WTC11 (cell line): ENCODE measurements around the gene PPM1E. TPM values are rescaled to one million over a fixed set of nuclear protein-coding genes. Genes with fewer than 3 reads are reported as not detected.
"Not testable (repeated sequence)": the region's sequence is repeated elsewhere in the genome, so short reads cannot be mapped to it uniquely, and the experiment has no call there.

Experiments used
- ATAC-seq: fragments of 200-7000 bp; cut with Tn5 transposase; 2 replicates; pipeline ENCODE4 v1.10.0; 2021; ENCODE audit warnings: mild to moderate bottlenecking, moderate library complexity
- CTCF ChIA-PET: fragments of 300-600 bp; sonication (Branson Sonifier 250); formaldehyde crosslinking; loops from one replicate; lab custom pipeline; 2021; ENCODE audit warnings: antibody characterized with exemption; lab: Charles Lee
- POLR2A ChIA-PET: fragments of 350-600 bp; sonication (Branson Sonifier 250); formaldehyde crosslinking; loops from one replicate; lab custom pipeline; 2021; ENCODE audit warnings: antibody characterized with exemption; lab: Charles Lee
- DNase-seq: peaks from one replicate; pipeline ENCODE4 v3.0.0; 2021; ENCODE audit warnings: low spot score
- H3K27ac Mint-ChIP-seq: 2 replicates; pipeline ENCODE4 v1.8.0; 2021; ENCODE audit warnings: mixed read lengths
- H3K27me3 Mint-ChIP-seq: 2 replicates; pipeline ENCODE4 v1.8.0; 2021; ENCODE audit warnings: low read depth, mild to moderate bottlenecking, moderate library complexity, mixed read lengths
- H3K36me3 Mint-ChIP-seq: 2 replicates; pipeline ENCODE4 v1.8.0; 2021; ENCODE audit warnings: mixed read lengths
- H3K4me1 Mint-ChIP-seq: 2 replicates; pipeline ENCODE4 v1.8.0; 2022; ENCODE audit warnings: mixed read lengths
- H3K4me3 Mint-ChIP-seq: 2 replicates; pipeline ENCODE4 v1.8.0; 2021; ENCODE audit warnings: mild to moderate bottlenecking, moderate library complexity, mixed read lengths
- H3K9me3 Mint-ChIP-seq: 2 replicates; pipeline ENCODE4 v1.8.0; 2021; ENCODE audit warnings: mixed read lengths
- ARID4B ChIP-seq: sonication (generic); formaldehyde crosslinking; IDR thresholded peaks from 2 replicates; pipeline ENCODE4 v1.8.0; 2023; ENCODE audit warnings: missing genetic modification reagents, mild to moderate bottlenecking, borderline replicate concordance
- ATF6 ChIP-seq: sonication (generic); formaldehyde crosslinking; IDR thresholded peaks from 2 replicates; pipeline ENCODE4 v1.8.1; 2023; ENCODE audit warnings: mild to moderate bottlenecking, missing genetic modification reagents
- CDX4 ChIP-seq: fragments of 250-450 bp; sonication (Bioruptor Pico); IDR thresholded peaks from 2 replicates; pipeline ENCODE4 v1.9.0; 2021; ENCODE audit warnings: moderate library complexity, mild to moderate bottlenecking, inconsistent platforms, borderline replicate concordance
- E2F1 ChIP-seq: sonication (generic); formaldehyde crosslinking; IDR thresholded peaks from 2 replicates; pipeline ENCODE4 v1.8.0; 2022; ENCODE audit warnings: mild to moderate bottlenecking, missing genetic modification reagents
- ELF4 ChIP-seq: sonication (generic); formaldehyde crosslinking; IDR thresholded peaks from 2 replicates; pipeline ENCODE4 v1.8.1; 2022; ENCODE audit warnings: low read depth, mild to moderate bottlenecking, moderate library complexity, missing genetic modification reagents
- ETV6 ChIP-seq: sonication (generic); formaldehyde crosslinking; IDR thresholded peaks from 2 replicates; pipeline ENCODE4 v1.8.1; 2022; ENCODE audit warnings: mild to moderate bottlenecking, missing genetic modification reagents
- FOXP4 ChIP-seq: sonication (generic); formaldehyde crosslinking; IDR thresholded peaks from 2 replicates; pipeline ENCODE4 v1.8.0; 2022; ENCODE audit warnings: mild to moderate bottlenecking, missing genetic modification reagents
- IRF2 ChIP-seq: sonication (generic); formaldehyde crosslinking; IDR thresholded peaks from 2 replicates; pipeline ENCODE4 v1.8.0; 2022; ENCODE audit warnings: low read depth, missing genetic modification reagents, borderline replicate concordance
- MYBL2 ChIP-seq: sonication (generic); formaldehyde crosslinking; IDR thresholded peaks from 2 replicates; pipeline ENCODE4 v1.8.1; 2023; ENCODE audit warnings: mild to moderate bottlenecking, moderate library complexity, missing genetic modification reagents
- SOX15 ChIP-seq: fragments of 250-450 bp; sonication (Bioruptor Pico); IDR thresholded peaks from 2 replicates; pipeline ENCODE4 v1.9.0; 2021; ENCODE audit warnings: mild to moderate bottlenecking
- ZNF425 ChIP-seq: fragments of 250-450 bp; sonication (Bioruptor Pico); conservative IDR thresholded peaks from 2 replicates; pipeline ENCODE4 v1.9.0; 2021; ENCODE audit warnings: mild to moderate bottlenecking
- ZNF532 ChIP-seq: fragments of 250-450 bp; sonication (Bioruptor Pico); IDR thresholded peaks from 2 replicates; pipeline ENCODE4 v1.9.0; 2021; ENCODE audit warnings: mild to moderate bottlenecking, borderline replicate concordance
- total RNA-seq: library from RNA; stranded (reverse); gene quantifications from 3 replicates; pipeline ENCODE4 v1.2.3, GENCODE V29; 2021

The PPM1E gene
- total RNA-seq, 1 experiment from 2014 or later = 8.1 TPM

GRCh38 chr17:58789831-58790230, 34.2 kb downstream of the PPM1E start:
- ATAC-seq = no peak
- Mint-ChIP-seq H3K27me3 (no peaks in the 10 kb centered on the region), H3K36me3 (peaks cover 2% of the 10 kb centered on the region; the same call in 1 of the 2 replicates), H3K4me3 (no peak overlapping the region), H3K27ac (no peak overlapping the region), H3K4me1 (0 out of 2 replicates have a peak, but pooled peaks cover 3% of the 10 kb centered on the region), H3K9me3 (peaks cover 5% of the 10 kb centered on the region)
- CTCF ChIA-PET = no interaction called here
- DNase-seq = no peak
- TF ChIP-seq ELF4 (no peak), ZNF425 (CRISPR knock-in tag) (no peak), MYBL2 (CRISPR knock-in tag) (no peak), SOX15 (CRISPR knock-in tag) (no peak), E2F1 (CRISPR knock-in tag) (no peak), ARID4B (CRISPR knock-in tag) (no peak)
- POLR2A ChIA-PET = no interaction called here

- H3K9me3 Mint-ChIP-seq, POLR2A ChIA-PET, CTCF ChIA-PET, H3K27me3 Mint-ChIP-seq, H3K36me3 Mint-ChIP-seq, H3K4me3 Mint-ChIP-seq, ATAC-seq, H3K27ac Mint-ChIP-seq, DNase-seq, H3K4me1 Mint-ChIP-seq: not testable (repeated sequence)
Measured at GRCh38 chr17:58794508-58794907, 38.9 kb downstream of the PPM1E start.

GRCh38 chr17:58802188-58802587, 46.5 kb downstream of the PPM1E start:
- no peak overlapping the region for H3K4me3 Mint-ChIP-seq
- TF ChIP-seq ZNF532 (CRISPR knock-in tag) (no peak), CDX4 (no peak), ATF6 (CRISPR knock-in tag) (no peak), ETV6 (no peak), IRF2 (CRISPR knock-in tag) (no peak), FOXP4 (CRISPR knock-in tag) (no peak)
- TF ChIP-seq, all 79 proteins: peak for 0
- no peak for DNase-seq
- no peak for ATAC-seq
- Mint-ChIP-seq H3K27me3 (no peaks in the 10 kb centered on the region), H3K27ac (no peak overlapping the region), H3K36me3 (no peaks in the 10 kb centered on the region), H3K4me1 (no peaks in the 10 kb centered on the region), H3K9me3 (peaks cover 12% of the 10 kb centered on the region)
- POLR2A ChIA-PET = no interaction called here
- CTCF ChIA-PET = no interaction called here
